Panc1 (cell line): ENCODE data around the gene GPATCH11.

Experiments used
- CTCF ChIP-seq: fragments of 450-650 bp; IDR thresholded peaks from 2 replicates; pipeline ENCODE4 v1.5.1; 2017; ENCODE audit warnings: mild to moderate bottlenecking
- POLR2AphosphoS5 ChIP-seq: IDR thresholded peaks from 2 replicates; pipeline ENCODE4 v1.6.1; 2012; ENCODE audit warnings: mild to moderate bottlenecking, low read depth, low read length, moderate library complexity
- REST ChIP-seq, 2 experiments: IDR thresholded peaks; 2 replicates each; pipeline ENCODE4 v1.6.1; 2011 to 2012; ENCODE audit warnings: low read depth in 2 of 2, control low read depth in 1 of 2, low read length in 1 of 2, mild to moderate bottlenecking in 1 of 2, moderate library complexity in 1 of 2; ENCODE audit not compliant: insufficient read depth in 1 of 2
- SIN3A ChIP-seq: IDR thresholded peaks from 2 replicates; pipeline ENCODE4 v1.6.1; 2012; ENCODE audit warnings: low read depth, mild to moderate bottlenecking, low read length, moderate library complexity, borderline replicate concordance; ENCODE audit not compliant: insufficient read depth

GRCh38 chr2:37085731-37086147 lies 1.4 kb downstream of the GPATCH11 start:
- TF ChIP-seq POLR2AphosphoS5 (no peak), CTCF (no peak), SIN3A (no peak), REST (IDR thresholded peaks at IDR 0.05; ENCODE audit: insufficient read depth in 1 of 2, low read depth in 2 of 2, low read length in 1 of 2) (no peak)
